Measurements from ENCODE around the gene GLOD5.

- no peak for TF ChIP-seq CTCF (IDR thresholded peaks at IDR 0.05)
- no peak for TF ChIP-seq POLR2A (IDR thresholded peaks at IDR 0.05)
- TF ChIP-seq EP300 (IDR thresholded peaks at IDR 0.05), result no peak
Measured at GRCh38 chrX:48794340-48794910, 32.9 kb downstream of the GLOD5 start.
